CD4-positive, alpha-beta memory T cell (primary cell): ENCODE measurements around the gene SESN1. TPM values are rescaled to one million over a fixed set of nuclear protein-coding genes. Genes with fewer than 3 reads are reported as not detected.

Source experiments
- CTCF ChIA-PET: fragments of 350-600 bp; sonication (Branson Sonifier 250); formaldehyde crosslinking; loops from one replicate; lab custom pipeline; 2021; ENCODE audit warnings: inconsistent platforms; ENCODE audit not compliant: partially characterized antibody; lab: Charles Lee
- POLR2A ChIA-PET: fragments of 350-600 bp; sonication (Branson Sonifier 250); formaldehyde crosslinking; loops from one replicate; lab custom pipeline; 2021; ENCODE audit not compliant: partially characterized antibody; lab: Charles Lee
- DNase-seq, 5 donors: peaks; one replicate each; pipeline versions ENCODE4 v3.0.0 to v3.0.0-alpha.2; 2020 to 2022; ENCODE audit warnings: mixed read lengths in 1 of 5
- H3K27ac ChIP-seq: one replicate; pipeline ENCODE4 v1.7.0; 2013; ENCODE audit warnings: low read depth, low read length
- H3K27me3 ChIP-seq: 2 replicates; pipeline ENCODE4 v1.7.0; 2013; ENCODE audit warnings: mild to moderate bottlenecking, low read length, moderate library complexity; ENCODE audit not compliant: insufficient read depth
- H3K36me3 ChIP-seq: 2 replicates; pipeline ENCODE4 v1.7.0; 2013; ENCODE audit warnings: mild to moderate bottlenecking, low read length, moderate library complexity; ENCODE audit not compliant: insufficient read depth
- H3K4me1 ChIP-seq: 2 replicates; pipeline ENCODE4 v1.7.0; 2013; ENCODE audit warnings: mild to moderate bottlenecking, low read length, moderate library complexity; ENCODE audit not compliant: insufficient read depth
- H3K4me3 ChIP-seq, 2 donors: one replicate each; pipeline ENCODE4 v1.7.0; 2013; ENCODE audit warnings: low read length in 2 of 2, mild to moderate bottlenecking in 1 of 2
- H3K9me3 ChIP-seq, 2 donors: one replicate each; pipeline ENCODE4 v1.7.0; 2013; ENCODE audit warnings: low read length in 2 of 2, control low read depth in 1 of 2; ENCODE audit not compliant: control insufficient read depth in 1 of 2
- H3K27ac Mint-ChIP-seq, 7 donors: one replicate each; pipeline ENCODE4 v1.8.0; 2020 to 2021; ENCODE audit warnings: mixed read lengths in 7 of 7, mild to moderate bottlenecking in 6 of 7, inconsistent platforms in 3 of 7, moderate library complexity in 3 of 7
- H3K27me3 Mint-ChIP-seq, 2 donors: one replicate each; pipeline ENCODE4 v1.8.0; 2020 to 2021; ENCODE audit warnings: mixed read lengths in 2 of 2
- H3K36me3 Mint-ChIP-seq, 2 donors: one replicate each; pipeline ENCODE4 v1.8.0; 2020 to 2021; ENCODE audit warnings: mixed read lengths in 2 of 2, inconsistent platforms in 1 of 2, mild to moderate bottlenecking in 1 of 2
- H3K4me1 Mint-ChIP-seq, 4 donors: one replicate each; pipeline ENCODE4 v1.8.0; 2020 to 2021; ENCODE audit warnings: mixed read lengths in 4 of 4, mild to moderate bottlenecking in 1 of 4
- H3K4me3 Mint-ChIP-seq, 8 donors: one replicate each; pipeline ENCODE4 v1.8.0; 2020 to 2021; ENCODE audit warnings: mixed read lengths in 8 of 8, mild to moderate bottlenecking in 7 of 8, moderate library complexity in 6 of 8, inconsistent platforms in 3 of 8
- H3K9me3 Mint-ChIP-seq, 8 donors: one replicate each; pipeline ENCODE4 v1.8.0; 2020 to 2021; ENCODE audit warnings: mixed read lengths in 8 of 8, mild to moderate bottlenecking in 5 of 8, inconsistent platforms in 3 of 8, moderate library complexity in 1 of 8
- intact Hi-C: fragments of 100-400 bp; cut with micrococcal nuclease; formaldehyde crosslinking; loops from one replicate; pipeline ENCODE4 v1.15.1; 2023
- polyA plus RNA-seq, 2 donors: library from polyadenylated mRNA; unstranded; fragments of 300-500 nt; fragmentation: Illumina TruSeq; gene quantifications; one replicate each; pipeline ENCODE4 v1.2.3, GENCODE V29; 2021
- total RNA-seq, 2 experiments: library from RNA; stranded (reverse); gene quantifications; one replicate each; pipeline ENCODE4 v1.2.3, GENCODE V29; 2021

The SESN1 gene
- total and polyA plus RNA-seq, 4 experiments from 2014 or later: 37.0 to 51.7 (median 46.5) TPM

- H3K27me3 ChIP-seq: no peaks in the 10 kb centered on the region
- ChIA-PET POLR2A (interaction anchor here (0.9 to 3.3 kb wide), 7 partner anchors 8 to 460 kb away, joined by 3 to 29 read pairs (median 3); no protein-coding TSS in a partner anchor), CTCF (interaction anchor here (0.9 to 1.5 kb wide), 2 partner anchors 18 to 53 kb away, joined by 3 read pairs; no protein-coding TSS in a partner anchor)
- H3K36me3 ChIP-seq: no peaks in the 10 kb centered on the region
- intact Hi-C loops: loop anchor here (1.0 kb wide), 1 partner anchor 10 kb away; no protein-coding TSS in a partner anchor
- peak overlapping the region; percentile 30 for H3K27ac ChIP-seq
- Mint-ChIP-seq H3K27ac (peak overlapping the region; percentile 38 to 96 (median 87)), H3K36me3 (no peaks in the 10 kb centered on the region), H3K27me3 (no peaks in the 10 kb centered on the region), H3K9me3 (peaks cover 0 to 1% (median 0%) of the 10 kb centered on the region in 8 donors), H3K4me3 (peak overlapping the region in 5 of 8 donors; percentile 26 to 73 (median 53)), H3K4me1 (peaks cover 29 to 50% (median 36%) of the 10 kb centered on the region in 4 donors)
- peak; percentile 56 to 78 (median 69) for DNase-seq
- no peaks in the 10 kb centered on the region for H3K9me3 ChIP-seq
- no peak overlapping the region for H3K4me3 ChIP-seq
- H3K4me1 ChIP-seq: peaks cover 29% of the 10 kb centered on the region
Observed at GRCh38 chr6:109019911-109020310, 74.7 kb downstream of the SESN1 start.

- no peaks in the 10 kb centered on the region for H3K36me3 Mint-ChIP-seq
- no peak overlapping the region for H3K27ac ChIP-seq
Observed at GRCh38 chr6:109015176-109015575, 79.5 kb downstream of the SESN1 start.

GRCh38 chr6:109014606-109015005 lies 80.0 kb downstream of the SESN1 start:
- POLR2A ChIA-PET: interaction anchor here (0.8 to 2.3 kb wide), 5 partner anchors 22 to 432 kb away, joined by 3 to 14 read pairs (median 6); no protein-coding TSS in a partner anchor
- peaks cover 0 to 5% of the 10 kb centered on the region in 2 donors for H3K36me3 Mint-ChIP-seq

More at GRCh38 chr6:109015176-109015575, 79.5 kb downstream of the SESN1 start:
- H3K36me3 ChIP-seq: no peaks in the 10 kb centered on the region
- peaks cover 37 to 63% (median 48%) of the 10 kb centered on the region in 4 donors for H3K4me1 Mint-ChIP-seq
- ChIA-PET POLR2A (interaction anchor here (0.8 to 2.3 kb wide), 3 partner anchors 21 to 56 kb away, joined by 3 to 14 read pairs (median 12); no protein-coding TSS in a partner anchor), CTCF (interaction anchor here (1.3 to 4.5 kb wide), 4 partner anchors 8 to 58 kb away, joined by 3 to 23 read pairs (median 5); no protein-coding TSS in a partner anchor)
- peak overlapping the region; percentile 9 to 76 (median 33) for H3K27ac Mint-ChIP-seq
- no peak for DNase-seq
- no peak overlapping the region for H3K4me3 ChIP-seq
- H3K27me3 ChIP-seq: no peaks in the 10 kb centered on the region
- peaks cover 0 to 3% (median 0%) of the 10 kb centered on the region in 8 donors for H3K9me3 Mint-ChIP-seq
- H3K27me3 Mint-ChIP-seq: no peaks in the 10 kb centered on the region
- intact Hi-C loops: no loop called here
- peaks cover 53% of the 10 kb centered on the region for H3K4me1 ChIP-seq
- peak overlapping the region in 2 of 8 donors; percentile 10 to 61 for H3K4me3 Mint-ChIP-seq
- no peaks in the 10 kb centered on the region for H3K9me3 ChIP-seq

GRCh38 chr6:109013656-109014305 lies 80.9 kb downstream of the SESN1 start:
- H3K9me3 Mint-ChIP-seq: peaks cover 0 to 1% (median 0%) of the 10 kb centered on the region in 8 donors
- no peak overlapping the region for H3K4me3 ChIP-seq
- intact Hi-C loops: no loop called here
- H3K27ac Mint-ChIP-seq: peak overlapping the region; percentile 73 to 96 (median 89)
- CTCF ChIA-PET: interaction anchor here (1.0 to 4.5 kb wide), 6 partner anchors 17 to 60 kb away, joined by 3 to 23 read pairs (median 4); no protein-coding TSS in a partner anchor
- H3K27ac ChIP-seq: no peak overlapping the region
- peaks cover 0 to 7% of the 10 kb centered on the region in 2 donors for H3K36me3 Mint-ChIP-seq
- peak overlapping the region in 7 of 8 donors; percentile 8 to 65 (median 48) for H3K4me3 Mint-ChIP-seq
- H3K4me1 Mint-ChIP-seq: peaks cover 34 to 58% (median 42%) of the 10 kb centered on the region in 4 donors
- no peaks in the 10 kb centered on the region for H3K9me3 ChIP-seq
- POLR2A ChIA-PET: interaction anchor here (0.6 to 2.3 kb wide), 6 partner anchors 23 to 455 kb away, joined by 3 to 14 read pairs (median 5); no protein-coding TSS in a partner anchor
- peaks cover 44% of the 10 kb centered on the region for H3K4me1 ChIP-seq
- H3K36me3 ChIP-seq: no peaks in the 10 kb centered on the region
- H3K27me3 Mint-ChIP-seq: no peaks in the 10 kb centered on the region
- DNase-seq: no peak
- no peaks in the 10 kb centered on the region for H3K27me3 ChIP-seq

More at GRCh38 chr6:109014606-109015005, 80.0 kb downstream of the SESN1 start:
- no peaks in the 10 kb centered on the region for H3K36me3 ChIP-seq
- H3K27ac ChIP-seq: no peak overlapping the region
- intact Hi-C loops: no loop called here
- H3K4me3 ChIP-seq: no peak overlapping the region
- CTCF ChIA-PET: interaction anchor here (1.1 to 4.5 kb wide), 6 partner anchors 8 to 59 kb away, joined by 3 to 23 read pairs (median 4); no protein-coding TSS in a partner anchor
- H3K27me3 Mint-ChIP-seq: no peaks in the 10 kb centered on the region
- DNase-seq: no peak
- H3K4me3 Mint-ChIP-seq: peak overlapping the region in 4 of 8 donors; percentile 1 to 33 (median 14)
- H3K27ac Mint-ChIP-seq: peak overlapping the region; percentile 53 to 96 (median 80)
- peaks cover 39 to 63% (median 47%) of the 10 kb centered on the region in 4 donors for H3K4me1 Mint-ChIP-seq
- H3K9me3 ChIP-seq: no peaks in the 10 kb centered on the region
- peaks cover 51% of the 10 kb centered on the region for H3K4me1 ChIP-seq
- peaks cover 0 to 1% (median 0%) of the 10 kb centered on the region in 8 donors for H3K9me3 Mint-ChIP-seq
- no peaks in the 10 kb centered on the region for H3K27me3 ChIP-seq

- no peaks in the 10 kb centered on the region for H3K9me3 ChIP-seq
- no peaks in the 10 kb centered on the region for H3K27me3 ChIP-seq
- peaks cover 68% of the 10 kb centered on the region for H3K4me1 ChIP-seq
- Mint-ChIP-seq H3K4me1 (peaks cover 47 to 84% (median 60%) of the 10 kb centered on the region in 4 donors), H3K27me3 (no peaks in the 10 kb centered on the region), H3K27ac (peak overlapping the region; percentile 91 to 100 (median 99)), H3K9me3 (peaks cover 0 to 1% (median 0%) of the 10 kb centered on the region in 8 donors), H3K36me3 (peaks cover 0 to 12% of the 10 kb centered on the region in 2 donors), H3K4me3 (peak overlapping the region; percentile 34 to 99 (median 86))
- no peak for DNase-seq
- no peak overlapping the region for H3K4me3 ChIP-seq
- H3K27ac ChIP-seq: peak overlapping the region; percentile 96
- no peaks in the 10 kb centered on the region for H3K36me3 ChIP-seq
- CTCF ChIA-PET: interaction anchor here (0.7 to 6.0 kb wide), 5 partner anchors 26 to 453 kb away, joined by 3 to 61 read pairs (median 3); no protein-coding TSS in a partner anchor
- POLR2A ChIA-PET: interaction anchor here (0.9 to 6.4 kb wide), 15 partner anchors 8 to 750 kb away, joined by 3 to 59 read pairs (median 11); partner anchors contain the start of genes CD164, CEP57L1, FOXO3 and SESN1
- intact Hi-C loops: loop anchor here (1.0 kb wide), 1 partner anchor 10 kb away; no protein-coding TSS in a partner anchor
Observed at GRCh38 chr6:109010705-109011102, 83.9 kb downstream of the SESN1 start.

GRCh38 chr6:109009962-109010704 lies 84.5 kb downstream of the SESN1 start:
- H3K4me1 ChIP-seq: peaks cover 67% of the 10 kb centered on the region
- H3K27ac Mint-ChIP-seq: peak overlapping the region; percentile 91 to 100 (median 99)
- H3K4me1 Mint-ChIP-seq: peaks cover 44 to 81% (median 59%) of the 10 kb centered on the region in 4 donors
- intact Hi-C loops: loop anchor here (1.0 to 10.0 kb wide), 12 partner anchors 10 to 1807 kb away; partner anchors contain the start of genes ARMC2, CD164, CDK19 and CEP57L1
- peak overlapping the region; percentile 96 for H3K27ac ChIP-seq
- ChIA-PET CTCF (interaction anchor here (0.6 to 6.0 kb wide), 6 partner anchors 8 to 253 kb away, joined by 3 to 61 read pairs (median 4); no protein-coding TSS in a partner anchor), POLR2A (interaction anchor here (0.6 to 6.4 kb wide), 27 partner anchors 9 to 749 kb away, joined by 3 to 59 read pairs (median 4); partner anchors contain the start of genes ARMC2, CD164, CEP57L1 and FOXO3)
- H3K27me3 Mint-ChIP-seq: no peaks in the 10 kb centered on the region
- peaks cover 0 to 1% (median 0%) of the 10 kb centered on the region in 8 donors for H3K9me3 Mint-ChIP-seq
- DNase-seq: peak in 2 of 5 donors; percentile 15
- H3K9me3 ChIP-seq: no peaks in the 10 kb centered on the region
- H3K4me3 ChIP-seq: peak overlapping the region; percentile 67 to 73
- H3K4me3 Mint-ChIP-seq: peak overlapping the region; percentile 90 to 99 (median 98)
- peaks cover 0 to 12% of the 10 kb centered on the region in 2 donors for H3K36me3 Mint-ChIP-seq
- no peaks in the 10 kb centered on the region for H3K27me3 ChIP-seq
- no peaks in the 10 kb centered on the region for H3K36me3 ChIP-seq
